Breast epithelium (tissue), 4 donors: ENCODE measurements around the gene TMEM255B. TPM values are rescaled to one million over a fixed set of nuclear protein-coding genes. Genes with fewer than 3 reads are reported as not detected.
"Not testable (repeated sequence)": the region's sequence is repeated elsewhere in the genome, so short reads cannot be mapped to it uniquely, and the experiment has no call there.

ENCODE experiments used
- DNase-seq, 2 donors: peaks; one replicate each; pipeline ENCODE4 v3.0.0-alpha.2; 2019; ENCODE audit warnings: low spot score in 2 of 2
- H3K27ac ChIP-seq, 2 donors: fragments of 200-600 bp; sonication (generic) in 1 of 2; one replicate each; pipeline ENCODE4 v1.5.1; 2016 to 2019; ENCODE audit warnings: mild to moderate bottlenecking in 1 of 2
- H3K27me3 ChIP-seq, 2 donors: fragments of 200-600 bp; sonication (generic) in 1 of 2; one replicate each; pipeline versions ENCODE4 v1.5.1 to v1.6.0; 2017 to 2019; ENCODE audit warnings: control low read depth in 1 of 2, mild to moderate bottlenecking in 1 of 2
- H3K36me3 ChIP-seq: fragments of 200-600 bp; one replicate; pipeline ENCODE4 v1.5.1; 2019
- H3K4me1 ChIP-seq, 2 donors: fragments of 200-600 bp; sonication (generic); one replicate each; pipeline ENCODE4 v1.5.1; 2016 to 2019; ENCODE audit warnings: control low read depth in 1 of 2
- H3K4me3 ChIP-seq, 3 donors: fragments of 200-600 bp; sonication (generic); 1 replicate in 2 of 3; 2 replicates in 1 of 3; pipeline ENCODE4 v1.5.1; 2016 to 2019; ENCODE audit warnings: mild to moderate bottlenecking in 3 of 3, moderate library complexity in 2 of 3
- H3K9me3 ChIP-seq, 2 donors: fragments of 200-600 bp; sonication (generic) in 1 of 2; one replicate each; pipeline ENCODE4 v1.5.1; 2016 to 2019; ENCODE audit warnings: control low read depth in 1 of 2
- CTCF ChIP-seq, 3 donors: fragments of 450-650 bp; IDR thresholded peaks; one replicate each; pipeline ENCODE4 v1.5.1; 2016 to 2017; ENCODE audit warnings: antibody characterized with exemption in 3 of 3, mild to moderate bottlenecking in 3 of 3, moderate library complexity in 3 of 3
- POLR2A ChIP-seq: fragments of 450-650 bp; IDR thresholded peaks from one replicate; pipeline ENCODE4 v1.6.1; 2016; ENCODE audit warnings: antibody characterized with exemption, mild to moderate bottlenecking, moderate library complexity
- POLR2AphosphoS5 ChIP-seq, 3 donors: sonication (generic); formaldehyde crosslinking; IDR thresholded peaks; one replicate each; pipeline ENCODE4 v1.6.1; 2017; ENCODE audit warnings: antibody characterized with exemption in 3 of 3
- intact Hi-C: fragments of 100-400 bp; cut with DNase I; formaldehyde crosslinking; loops from one replicate; pipeline ENCODE4 v1.15.1; 2023; ENCODE audit warnings: low total_unique reads
- total RNA-seq, 3 donors: library from RNA; depleted of rRNA; stranded (reverse); fragments of >200 nt; gene quantifications; one replicate each; pipeline ENCODE4 v1.1.0, GENCODE V29; 2016

The TMEM255B gene
- total RNA-seq, 3 donors from 2014 or later, result 2.3 to 11.8 (median 5.2) TPM

GRCh38 chr13:113833111-113833830 lies 74.2 kb downstream of the TMEM255B start:
- Histone ChIP-seq H3K36me3 (no peaks in the 10 kb centered on the region), H3K4me3 (no peak overlapping the region), H3K4me1 (peaks cover 9 to 13% of the 10 kb centered on the region in 2 donors), H3K27me3 (no peaks in the 10 kb centered on the region), H3K27ac (no peak overlapping the region), H3K9me3 (no peaks in the 10 kb centered on the region)
- no peak for DNase-seq
- intact Hi-C loops, result no loop called here
- TF ChIP-seq POLR2A (no peak), CTCF (IDR thresholded peaks at IDR 0.05) (no peak), POLR2AphosphoS5 (IDR thresholded peaks at IDR 0.05) (no peak)

- H3K27me3 ChIP-seq, H3K27ac ChIP-seq, DNase-seq, H3K9me3 ChIP-seq, intact Hi-C loops, H3K4me3 ChIP-seq, H3K36me3 ChIP-seq: not testable (repeated sequence)
- H3K4me1 ChIP-seq, result peaks cover 16 to 21% of the 10 kb centered on the region in 2 donors
Observed at GRCh38 chr13:113834006-113834405, 75.0 kb downstream of the TMEM255B start.

GRCh38 chr13:113834496-113835200 lies 75.6 kb downstream of the TMEM255B start:
- TF ChIP-seq POLR2A (no peak), POLR2AphosphoS5 (IDR thresholded peaks at IDR 0.05) (no peak), CTCF (IDR thresholded peaks at IDR 0.05) (no peak)
- Histone ChIP-seq H3K4me1 (peaks cover 16 to 27% of the 10 kb centered on the region in 2 donors), H3K27me3 (no peaks in the 10 kb centered on the region), H3K27ac (no peak overlapping the region), H3K36me3 (no peaks in the 10 kb centered on the region), H3K9me3 (no peaks in the 10 kb centered on the region), H3K4me3 (no peak overlapping the region)
- intact Hi-C loops, result no loop called here
- DNase-seq, result no peak

GRCh38 chr13:113835461-113836270 lies 76.6 kb downstream of the TMEM255B start:
- Histone ChIP-seq H3K27me3 (no peaks in the 10 kb centered on the region), H3K27ac (peak overlapping the region; percentile 38 to 40), H3K4me3 (no peak overlapping the region), H3K4me1 (peaks cover 22 to 33% of the 10 kb centered on the region in 2 donors), H3K36me3 (no peaks in the 10 kb centered on the region), H3K9me3 (no peaks in the 10 kb centered on the region)
- intact Hi-C loops, result no loop called here
- TF ChIP-seq POLR2A, result no peak
- no peak for DNase-seq

GRCh38 chr13:113836768-113837559 lies 77.9 kb downstream of the TMEM255B start:
- peaks cover 22 to 41% of the 10 kb centered on the region in 2 donors for H3K4me1 ChIP-seq
- TF ChIP-seq CTCF (IDR thresholded peaks at IDR 0.05), result no peak
- TF ChIP-seq POLR2AphosphoS5 (IDR thresholded peaks at IDR 0.05), result peak in 2 of 3 donors; percentile 9 to 51
- H3K4me3 ChIP-seq, result peak overlapping the region in 1 of 3 donors; percentile 46
- no peaks in the 10 kb centered on the region for H3K9me3 ChIP-seq
- intact Hi-C loops, result no loop called here
- no peaks in the 10 kb centered on the region for H3K36me3 ChIP-seq
- H3K27ac ChIP-seq, result peak overlapping the region; percentile 87 to 96
- DNase-seq, result peak in 1 of 2 donors; percentile 90
- H3K27me3 ChIP-seq, result no peaks in the 10 kb centered on the region
